HepG2 (cell line): ENCODE results near the gene SH3YL1. TPM values are rescaled to one million over a fixed set of nuclear protein-coding genes. Genes with fewer than 3 reads are reported as not detected.

Source experiments
- ADNP ChIP-seq: sonication (generic); formaldehyde crosslinking; IDR thresholded peaks from 2 replicates; pipeline ENCODE4 v1.4.0; 2020; ENCODE audit warnings: missing genetic modification reagents
- AHR ChIP-seq: IDR thresholded peaks from 2 replicates; pipeline ENCODE4 v1.6.1; 2018; ENCODE audit warnings: missing genetic modification reagents, missing compliant biosample characterization
- BORCS8-MEF2B ChIP-seq: sonication (generic); formaldehyde crosslinking; IDR thresholded peaks from 2 replicates; pipeline ENCODE4 v1.8.0; 2022; ENCODE audit warnings: mild to moderate bottlenecking, missing genetic modification reagents
- CTCF ChIP-seq: sonication (generic); formaldehyde crosslinking; IDR thresholded peaks from 2 replicates; pipeline ENCODE4 v1.5.0; 2020; ENCODE audit warnings: mild to moderate bottlenecking, missing genetic modification reagents, moderate library complexity
- DDIT3 ChIP-seq: sonication (generic); formaldehyde crosslinking; IDR thresholded peaks from 2 replicates; pipeline ENCODE4 v1.4.0; 2020; ENCODE audit warnings: mild to moderate bottlenecking, missing genetic modification reagents
- ELF3 ChIP-seq: IDR thresholded peaks from 2 replicates; pipeline ENCODE4 v1.6.1; 2016; ENCODE audit warnings: missing genetic modification reagents, missing compliant biosample characterization
- FOXC1 ChIP-seq: sonication (generic); formaldehyde crosslinking; IDR thresholded peaks from 2 replicates; pipeline ENCODE4 v1.8.0; 2022; ENCODE audit warnings: mild to moderate bottlenecking, missing genetic modification reagents, borderline replicate concordance
- KDM1A ChIP-seq: IDR thresholded peaks from 2 replicates; pipeline ENCODE4 v1.6.1; 2016; ENCODE audit warnings: missing compliant biosample characterization
- LRRFIP1 ChIP-seq: sonication (generic); formaldehyde crosslinking; conservative IDR thresholded peaks from 2 replicates; pipeline ENCODE4 v1.4.0; 2020; ENCODE audit warnings: missing genetic modification reagents
- MTA3 ChIP-seq: sonication (generic); formaldehyde crosslinking; IDR thresholded peaks from 2 replicates; pipeline ENCODE4 v1.4.0; 2020; ENCODE audit warnings: missing genetic modification reagents
- MYC ChIP-seq: sonication (generic); formaldehyde crosslinking; IDR thresholded peaks from 2 replicates; pipeline ENCODE4 v1.9.0; 2021; ENCODE audit warnings: missing genetic modification reagents, borderline replicate concordance
- NFRKB ChIP-seq: fragments of 450-650 bp; IDR thresholded peaks from 2 replicates; pipeline ENCODE4 v1.6.1; 2017
- NKX3-1 ChIP-seq: sonication (generic); formaldehyde crosslinking; IDR thresholded peaks from 2 replicates; pipeline ENCODE4 v1.5.0; 2020; ENCODE audit warnings: missing genetic modification reagents
- POLR2A ChIP-seq, 2 experiments: IDR thresholded peaks; 2 replicates each; pipeline ENCODE4 v1.6.1; 2011; ENCODE audit warnings: low read depth in 2 of 2, low read length in 2 of 2, mild to moderate bottlenecking in 1 of 2, moderate library complexity in 1 of 2; ENCODE audit not compliant: insufficient read depth in 1 of 2
- RFX3 ChIP-seq: IDR thresholded peaks from 2 replicates; pipeline ENCODE4 v1.6.1; 2016; ENCODE audit warnings: missing biosample characterization, missing genetic modification reagents
- SIX4 ChIP-seq: sonication (generic); formaldehyde crosslinking; IDR thresholded peaks from 2 replicates; pipeline ENCODE4 v1.4.0; 2020; ENCODE audit warnings: missing genetic modification reagents
- SOX6 ChIP-seq, 2 experiments: fragments of 450-650 bp in 1 of 2; sonication (generic) in 1 of 2; formaldehyde crosslinking in 1 of 2; IDR thresholded peaks; 2 replicates each; pipeline versions ENCODE4 v1.4.0 to v1.6.1; 2017 to 2020; ENCODE audit warnings: antibody characterized with exemption in 1 of 2, mild to moderate bottlenecking in 1 of 2, missing genetic modification reagents in 1 of 2
- TBX3 ChIP-seq: fragments of 450-650 bp; IDR thresholded peaks from 2 replicates; pipeline ENCODE4 v1.6.1; 2017; ENCODE audit warnings: antibody characterized with exemption, mild to moderate bottlenecking, inconsistent platforms, borderline replicate concordance
- ZNF234 ChIP-seq: sonication (generic); formaldehyde crosslinking; conservative IDR thresholded peaks from 2 replicates; pipeline ENCODE4 v1.5.1; 2020; ENCODE audit warnings: mild to moderate bottlenecking, missing genetic modification reagents
- ZNF256 ChIP-seq: sonication (generic); formaldehyde crosslinking; conservative IDR thresholded peaks from 2 replicates; pipeline ENCODE4 v1.4.0; 2020; ENCODE audit warnings: missing genetic modification reagents
- ZNF329 ChIP-seq: sonication (generic); formaldehyde crosslinking; IDR thresholded peaks from 2 replicates; pipeline ENCODE4 v1.9.0; 2021; ENCODE audit warnings: low read depth, mild to moderate bottlenecking, missing genetic modification reagents
- ZNF430 ChIP-seq: sonication (generic); formaldehyde crosslinking; IDR thresholded peaks from 2 replicates; pipeline ENCODE4 v1.9.0; 2021; ENCODE audit warnings: mild to moderate bottlenecking, missing genetic modification reagents
- ZNF513 ChIP-seq: sonication (generic); formaldehyde crosslinking; conservative IDR thresholded peaks from 2 replicates; pipeline ENCODE4 v1.5.0; 2020; ENCODE audit warnings: missing genetic modification reagents
- ZNF562 ChIP-seq: sonication (generic); formaldehyde crosslinking; IDR thresholded peaks from 2 replicates; pipeline ENCODE4 v1.8.0; 2022; ENCODE audit warnings: missing genetic modification reagents, borderline replicate concordance
- ZNF607 ChIP-seq: sonication (generic); formaldehyde crosslinking; IDR thresholded peaks from 2 replicates; pipeline ENCODE4 v1.5.1; 2020; ENCODE audit warnings: missing genetic modification reagents, mild to moderate bottlenecking, borderline replicate concordance
- ZNF644 ChIP-seq: IDR thresholded peaks from 2 replicates; pipeline ENCODE4 v1.6.1; 2016; ENCODE audit warnings: low read depth
- ZNF747 ChIP-seq: sonication (generic); formaldehyde crosslinking; IDR thresholded peaks from 2 replicates; pipeline ENCODE4 v1.8.1; 2023; ENCODE audit warnings: missing genetic modification reagents, mild to moderate bottlenecking, borderline replicate concordance
- polyA plus RNA-seq, 8 experiments: library from polyadenylated mRNA; depleted of rRNA in 3 of 8; stranded (reverse) in 7 of 8; unstranded in 1 of 8; fragments of >200 nt; fragmentation: Illumina TruSeq in 4 of 8; extraction: Trizol in 4 of 8; gene quantifications; 2 replicates each; pipeline versions ENCODE4 v1.2.1 to v1.2.3, GENCODE V29; 2011 to 2016; ENCODE audit warnings: low read depth in 4 of 8, missing spikeins in 1 of 8, mixed read lengths in 1 of 8; ENCODE audit not compliant: insufficient read depth in 1 of 8
- total RNA-seq, 5 experiments: library from RNA; depleted of rRNA; stranded (reverse); fragments of >200 nt; fragmentation: Illumina TruSeq; extraction: Trizol; gene quantifications; 2 replicates each; pipeline ENCODE4 v1.2.3, GENCODE V29; 2016; ENCODE audit warnings: low read depth in 1 of 5

The SH3YL1 gene
- total and polyA plus RNA-seq, 2 of the 13 experiments (the other 11 are each of a cell fraction or from before 2014, with no cell fraction given): 13.0 to 48.2 TPM

- 0 out of 2 replicates have a peak, but pooled peaks have one; percentile 66 for TF ChIP-seq NKX3-1
- no peak for TF ChIP-seq DDIT3 (CRISPR knock-in tag)
- TF ChIP-seq SIX4: peak; percentile 41; the same call in 1 of the 2 replicates
- peak; percentile 74; the same call in 1 of the 2 replicates for TF ChIP-seq AHR (CRISPR knock-in tag)
- peak; percentile 83; the same call in 1 of the 2 replicates for TF ChIP-seq ZNF607 (CRISPR knock-in tag)
- TF ChIP-seq ZNF747: peak; percentile 90; the same call in 1 of the 2 replicates
- peak; percentile 82; the same call in 1 of the 2 replicates for TF ChIP-seq ZNF430 (CRISPR knock-in tag)
- peak; percentile 89 for TF ChIP-seq TBX3
- peak; percentile 79 for TF ChIP-seq BORCS8-MEF2B (CRISPR knock-in tag)
- TF ChIP-seq ZNF513 (CRISPR knock-in tag): no peak
- no peak for TF ChIP-seq SOX6 (IDR thresholded peaks at IDR 0.05)
- TF ChIP-seq SOX6 (CRISPR knock-in tag; IDR thresholded peaks at IDR 0.05): peak; percentile 100
- no peak for TF ChIP-seq ZNF562 (CRISPR knock-in tag)
- TF ChIP-seq MTA3 (CRISPR knock-in tag): no peak
- no peak for TF ChIP-seq ZNF329
- TF ChIP-seq KDM1A (CRISPR knock-in tag): 0 out of 2 replicates have a peak, but pooled peaks have one; percentile 13
- peak; percentile 55; the same call in 1 of the 2 replicates for TF ChIP-seq MYC (CRISPR knock-in tag)
- TF ChIP-seq POLR2A (IDR thresholded peaks at IDR 0.05; ENCODE audit: insufficient read depth in 1 of 2, low read depth in 2 of 2, low read length in 2 of 2): peak; percentile 29 to 44; a peak in 1 of 4 replicates
- no peak for TF ChIP-seq ADNP (CRISPR knock-in tag)
- TF ChIP-seq ZNF234 (CRISPR knock-in tag): no peak
- no peak; the same call in 1 of the 2 replicates for TF ChIP-seq FOXC1
- TF ChIP-seq ZNF256: 0 out of 2 replicates have a peak, but pooled peaks have one; percentile 79
- TF ChIP-seq NFRKB: no peak
- TF ChIP-seq CTCF (CRISPR knock-in tag): 0 out of 2 replicates have a peak, but pooled peaks have one; percentile 26
- no peak for TF ChIP-seq RFX3 (CRISPR knock-in tag)
- peak; percentile 91 for TF ChIP-seq ELF3 (CRISPR knock-in tag)
- TF ChIP-seq LRRFIP1: 0 out of 2 replicates have a peak, but pooled peaks have one; percentile 46
- peak; percentile 84 for TF ChIP-seq ZNF644 (CRISPR knock-in tag)
Measured at GRCh38 chr2:249538-250042, 14.2 kb downstream of the SH3YL1 start (continued).
